HG03439 (cell line): Measurements from ENCODE around the gene ARSD.
"Not testable (repeated sequence)": the region's sequence is repeated elsewhere in the genome, so short reads cannot be mapped to it uniquely, and the experiment has no call there.

ENCODE experiments used
- ATAC-seq: cut with Tn5 transposase; IDR thresholded peaks from one replicate; pipeline ENCODE4 v1.9.1; 2021; ENCODE audit warnings: mild to moderate bottlenecking, moderate library complexity; ENCODE audit not compliant: unreplicated experiment

Gene ARSD

GRCh38 chrX:2928583-2929434 lies at the start of gene ARSD:
Gene ARSD, minus strand, starts transcription at chrX:2929339. Its CDS starts 64 bp downstream, at chrX:2929275.
- peak; percentile 91 for ATAC-seq

GRCh38 chrX:2978639-2979038 lies 49.5 kb upstream of the ARSD start:
- not testable (repeated sequence) for ATAC-seq

GRCh38 chrX:2974961-2975360 lies 45.8 kb upstream of the ARSD start:
- ATAC-seq: no peak

GRCh38 chrX:2972391-2972790 lies 43.3 kb upstream of the ARSD start:
- no peak for ATAC-seq

- ATAC-seq: no peak
Observed at GRCh38 chrX:2969021-2969420, 39.9 kb upstream of the ARSD start.

- ATAC-seq: peak; percentile 67
Observed at GRCh38 chrX:2967998-2968909, 39.1 kb upstream of the ARSD start.

GRCh38 chrX:2967584-2967983 lies 38.4 kb upstream of the ARSD start:
- ATAC-seq: no peak

- no peak for ATAC-seq
Observed at GRCh38 chrX:2967012-2967411, 37.9 kb upstream of the ARSD start.

GRCh38 chrX:2965965-2966364 lies 36.8 kb upstream of the ARSD start:
- ATAC-seq: no peak

GRCh38 chrX:2963992-2964794 lies 35.1 kb upstream of the ARSD start:
- ATAC-seq: not testable (repeated sequence)

GRCh38 chrX:2963449-2963848 lies 34.3 kb upstream of the ARSD start:
- ATAC-seq: not testable (repeated sequence)

- no peak for ATAC-seq
Observed at GRCh38 chrX:2962381-2962780, 33.2 kb upstream of the ARSD start.

GRCh38 chrX:2960861-2961515 lies 31.8 kb upstream of the ARSD start:
- ATAC-seq: no peak

GRCh38 chrX:2958199-2958598 lies 29.1 kb upstream of the ARSD start:
- ATAC-seq: no peak

- no peak for ATAC-seq
Observed at GRCh38 chrX:2955838-2956237, 26.7 kb upstream of the ARSD start.

GRCh38 chrX:2955281-2955680 lies 26.1 kb upstream of the ARSD start:
- ATAC-seq: no peak

GRCh38 chrX:2954541-2954940 lies 25.4 kb upstream of the ARSD start:
- ATAC-seq: no peak

- not testable (repeated sequence) for ATAC-seq
Observed at GRCh38 chrX:2937942-2938341, 8.8 kb upstream of the ARSD start.

GRCh38 chrX:2934715-2935710 lies 5.9 kb upstream of the ARSD start:
- ATAC-seq: no peak
